Bronchial epithelial cell (primary cell): ENCODE measurements around the gene GRIK4. TPM values are rescaled to one million over a fixed set of nuclear protein-coding genes. Genes with fewer than 3 reads are reported as not detected.
"Not testable (repeated sequence)": the region's sequence is repeated elsewhere in the genome, so short reads cannot be mapped to it uniquely, and the experiment has no call there.

Experiments used
- DNase-seq: peaks from one replicate; pipeline ENCODE4 v3.0.0-alpha.2; 2010; ENCODE audit warnings: low read depth
- FAIRE-seq: peaks from 2 replicates; lab custom pipeline; 2011; peaks lifted over from hg19 to GRCh38; lab: Jason Lieb, UNC
- H3K27me3 ChIP-seq: 2 replicates; pipeline ENCODE4 v1.5.1; 2011; ENCODE audit warnings: low read length; ENCODE audit not compliant: control insufficient read depth, insufficient read depth
- H3K36me3 ChIP-seq: 2 replicates; pipeline ENCODE4 v1.5.1; 2011; ENCODE audit warnings: low read length; ENCODE audit not compliant: control insufficient read depth, insufficient read depth
- H3K4me3 ChIP-seq: 2 replicates; pipeline ENCODE4 v1.5.1; 2011; ENCODE audit warnings: mild to moderate bottlenecking, low read depth, low read length, control low read depth
- total RNA-seq: library from RNA; depleted of rRNA; stranded (reverse); fragments of >200 nt; gene quantifications from 2 replicates; pipeline ENCODE4 v1.2.1, GENCODE V29; 2014
- TF ChIP-seq, protein P1 (sequence below): IDR thresholded peaks from 2 replicates; pipeline ENCODE4 v1.5.1; 2011; ENCODE audit warnings: mild to moderate bottlenecking, moderate library complexity, low read length, control low read depth, inconsistent platforms; ENCODE audit not compliant: insufficient read depth, severe bottlenecking

The GRIK4 gene
- total RNA-seq, 1 donor from 2014 or later: not detected

DNA sequence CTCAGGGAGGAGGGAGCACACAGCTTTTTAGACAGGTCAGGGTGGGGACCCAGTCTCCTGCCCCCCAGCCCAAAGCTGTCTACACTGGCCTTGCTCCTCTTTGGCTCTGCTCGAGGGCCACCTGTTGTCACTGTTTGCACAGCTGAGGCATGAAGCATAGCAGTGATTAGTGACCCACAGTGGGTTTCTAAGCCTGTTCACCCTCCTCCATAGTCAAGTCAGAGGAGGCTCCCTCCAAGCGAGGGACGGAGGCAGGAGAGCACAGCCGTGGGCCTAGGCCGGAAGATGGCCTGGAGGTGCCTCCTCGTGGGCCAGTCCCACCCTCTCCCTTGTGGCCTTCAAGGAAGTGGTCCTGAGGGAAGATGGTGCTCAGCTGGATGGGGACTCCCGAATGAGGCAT is 241.1 kb downstream of the GRIK4 start:
- FAIRE-seq (no peak), DNase-seq (no peak)
- H3K36me3 ChIP-seq: no peaks in the 10 kb centered on the region
- TF ChIP-seq, protein P1, sequence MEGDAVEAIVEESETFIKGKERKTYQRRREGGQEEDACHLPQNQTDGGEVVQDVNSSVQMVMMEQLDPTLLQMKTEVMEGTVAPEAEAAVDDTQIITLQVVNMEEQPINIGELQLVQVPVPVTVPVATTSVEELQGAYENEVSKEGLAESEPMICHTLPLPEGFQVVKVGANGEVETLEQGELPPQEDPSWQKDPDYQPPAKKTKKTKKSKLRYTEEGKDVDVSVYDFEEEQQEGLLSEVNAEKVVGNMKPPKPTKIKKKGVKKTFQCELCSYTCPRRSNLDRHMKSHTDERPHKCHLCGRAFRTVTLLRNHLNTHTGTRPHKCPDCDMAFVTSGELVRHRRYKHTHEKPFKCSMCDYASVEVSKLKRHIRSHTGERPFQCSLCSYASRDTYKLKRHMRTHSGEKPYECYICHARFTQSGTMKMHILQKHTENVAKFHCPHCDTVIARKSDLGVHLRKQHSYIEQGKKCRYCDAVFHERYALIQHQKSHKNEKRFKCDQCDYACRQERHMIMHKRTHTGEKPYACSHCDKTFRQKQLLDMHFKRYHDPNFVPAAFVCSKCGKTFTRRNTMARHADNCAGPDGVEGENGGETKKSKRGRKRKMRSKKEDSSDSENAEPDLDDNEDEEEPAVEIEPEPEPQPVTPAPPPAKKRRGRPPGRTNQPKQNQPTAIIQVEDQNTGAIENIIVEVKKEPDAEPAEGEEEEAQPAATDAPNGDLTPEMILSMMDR: no peak
- no peak overlapping the region for H3K4me3 ChIP-seq
- H3K27me3 ChIP-seq: no peaks in the 10 kb centered on the region

DNA sequence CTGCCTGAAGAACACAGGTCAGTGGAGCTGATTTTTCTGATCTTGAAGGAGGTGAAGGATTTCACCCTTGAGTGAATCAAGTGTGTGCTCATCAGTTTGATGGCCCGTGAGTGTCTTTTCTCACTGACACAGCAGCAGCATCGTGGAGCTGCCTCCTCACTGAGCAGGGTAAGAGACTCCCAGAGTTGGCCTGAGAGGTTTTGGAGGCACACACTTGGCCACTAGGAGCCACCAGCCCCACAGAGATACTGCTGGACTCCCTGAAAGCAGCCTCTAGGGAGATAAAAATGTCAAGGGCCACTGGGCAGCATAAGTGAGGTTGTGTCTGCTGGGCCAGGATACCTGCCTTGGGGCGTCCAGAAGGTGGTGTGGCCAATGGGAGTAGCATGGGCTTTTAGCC is 245.4 kb downstream of the GRIK4 start:
- no peak for FAIRE-seq
- Histone ChIP-seq H3K27me3 (no peaks in the 10 kb centered on the region), H3K36me3 (no peaks in the 10 kb centered on the region), H3K4me3 (no peak overlapping the region)
- DNase-seq: no peak
- TF ChIP-seq, protein P1: no peak

DNA sequence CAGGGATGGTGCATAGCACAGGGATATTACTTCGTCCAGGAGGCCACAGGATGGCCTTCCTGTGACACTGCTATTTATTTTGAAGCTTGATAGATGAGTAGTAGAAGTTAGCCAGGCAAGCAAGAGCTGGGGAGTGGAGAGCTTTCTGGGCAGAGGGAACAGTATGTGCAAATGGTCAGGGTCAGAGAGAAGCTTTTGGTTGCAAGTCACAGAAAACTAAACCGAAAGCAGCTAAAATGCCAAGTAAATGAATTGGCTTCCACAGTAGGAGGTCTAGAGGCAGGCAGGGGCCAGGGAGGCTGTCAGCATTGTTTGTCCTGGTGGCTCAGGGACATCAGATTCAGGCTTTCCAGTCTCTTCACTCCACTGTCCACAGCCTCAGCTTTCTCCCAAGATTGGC is 247.5 kb downstream of the GRIK4 start:
- Histone ChIP-seq H3K36me3 (no peaks in the 10 kb centered on the region), H3K4me3 (no peak overlapping the region), H3K27me3 (no peaks in the 10 kb centered on the region)
- FAIRE-seq: no peak
- TF ChIP-seq, protein P1: no peak
- no peak for DNase-seq

DNA sequence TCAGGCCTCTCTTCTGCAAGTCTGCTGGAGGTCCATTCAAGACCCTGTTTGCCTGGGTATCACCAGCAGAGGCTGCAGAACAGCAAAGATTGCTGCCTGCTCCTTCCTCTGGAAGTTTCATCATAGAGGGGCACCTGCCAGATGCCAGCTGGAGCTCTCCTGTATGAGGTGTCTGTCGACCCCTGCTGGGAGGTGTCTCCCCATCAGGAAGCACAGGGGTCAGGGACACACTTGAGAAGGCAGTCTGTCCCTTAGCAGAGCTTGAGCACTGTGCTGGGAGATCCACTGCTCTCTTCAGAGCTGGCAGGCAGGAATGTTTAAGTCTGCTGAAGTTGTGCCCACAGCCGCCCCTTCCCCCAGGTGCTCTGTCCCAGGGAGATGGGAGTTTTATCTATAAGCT is 254.2 kb downstream of the GRIK4 start:
- not testable (repeated sequence) for H3K36me3 ChIP-seq, DNase-seq, H3K4me3 ChIP-seq, H3K27me3 ChIP-seq, FAIRE-seq

DNA sequence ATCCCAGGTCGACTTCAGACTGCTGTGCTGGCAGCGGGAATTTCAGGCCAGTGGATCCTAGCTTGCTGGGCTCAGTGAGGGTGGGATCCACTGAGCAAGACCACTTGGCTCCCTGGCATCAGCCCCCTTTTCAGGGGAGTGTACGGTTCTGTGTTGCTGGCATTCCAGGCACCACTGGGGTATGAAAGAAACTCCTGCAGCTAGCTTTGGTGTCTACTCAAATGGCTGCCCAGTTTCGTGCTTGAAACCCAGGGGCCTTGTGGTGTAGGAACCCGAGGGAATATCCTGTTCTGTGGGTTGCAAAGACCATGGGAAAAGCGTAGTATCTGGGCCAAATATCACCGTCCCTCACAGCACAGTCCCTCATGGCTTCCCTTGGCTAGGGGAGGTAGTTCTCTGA is 254.8 kb downstream of the GRIK4 start:
- H3K27me3 ChIP-seq: no peaks in the 10 kb centered on the region
- FAIRE-seq (no peak), DNase-seq (no peak)

DNA sequence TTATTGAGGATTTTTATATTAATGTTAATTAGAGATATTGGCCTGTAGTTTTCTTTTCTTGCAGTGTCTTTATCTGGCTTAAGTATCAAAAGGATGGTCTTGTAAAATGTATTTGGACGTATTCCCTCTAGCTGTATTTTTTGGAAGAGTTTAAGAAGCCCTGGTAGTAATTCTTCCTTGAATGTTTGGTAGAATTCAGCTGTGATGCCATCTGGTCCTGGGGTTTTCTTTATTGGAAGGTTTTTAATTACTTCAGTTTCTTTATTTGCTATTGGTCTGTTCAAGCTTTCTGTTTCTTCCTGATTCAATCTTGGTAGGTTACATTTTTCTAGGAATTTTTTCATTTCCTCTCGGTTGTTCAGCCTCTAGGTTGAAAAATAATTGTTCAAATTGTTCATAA is 257.4 kb downstream of the GRIK4 start:
- TF ChIP-seq, protein P1: no peak
- no peaks in the 10 kb centered on the region for H3K36me3 ChIP-seq
- no peaks in the 10 kb centered on the region for H3K27me3 ChIP-seq
- FAIRE-seq (no peak), DNase-seq (no peak)
- no peak overlapping the region for H3K4me3 ChIP-seq

More for the DNA sequence above, 254.8 kb downstream of the GRIK4 start:
- TF ChIP-seq, protein P1: no peak
- no peak overlapping the region for H3K4me3 ChIP-seq
- no peaks in the 10 kb centered on the region for H3K36me3 ChIP-seq
